Stimulated activated CD8-positive, alpha-beta memory T cell treated with anti-CD3 and anti-CD28 coated beads, Interleukin-15, amount 100 ng/mL, for 24 hours (primary cell): ENCODE results near the gene TRUB2.
"Not testable (repeated sequence)": the region's sequence is repeated elsewhere in the genome, so short reads cannot be mapped to it uniquely, and the experiment has no call there.

Source experiments
- DNase-seq: peaks from one replicate; pipeline ENCODE4 v3.0.0-alpha.2; 2020; ENCODE audit warnings: low read depth

Gene TRUB2

DNA sequence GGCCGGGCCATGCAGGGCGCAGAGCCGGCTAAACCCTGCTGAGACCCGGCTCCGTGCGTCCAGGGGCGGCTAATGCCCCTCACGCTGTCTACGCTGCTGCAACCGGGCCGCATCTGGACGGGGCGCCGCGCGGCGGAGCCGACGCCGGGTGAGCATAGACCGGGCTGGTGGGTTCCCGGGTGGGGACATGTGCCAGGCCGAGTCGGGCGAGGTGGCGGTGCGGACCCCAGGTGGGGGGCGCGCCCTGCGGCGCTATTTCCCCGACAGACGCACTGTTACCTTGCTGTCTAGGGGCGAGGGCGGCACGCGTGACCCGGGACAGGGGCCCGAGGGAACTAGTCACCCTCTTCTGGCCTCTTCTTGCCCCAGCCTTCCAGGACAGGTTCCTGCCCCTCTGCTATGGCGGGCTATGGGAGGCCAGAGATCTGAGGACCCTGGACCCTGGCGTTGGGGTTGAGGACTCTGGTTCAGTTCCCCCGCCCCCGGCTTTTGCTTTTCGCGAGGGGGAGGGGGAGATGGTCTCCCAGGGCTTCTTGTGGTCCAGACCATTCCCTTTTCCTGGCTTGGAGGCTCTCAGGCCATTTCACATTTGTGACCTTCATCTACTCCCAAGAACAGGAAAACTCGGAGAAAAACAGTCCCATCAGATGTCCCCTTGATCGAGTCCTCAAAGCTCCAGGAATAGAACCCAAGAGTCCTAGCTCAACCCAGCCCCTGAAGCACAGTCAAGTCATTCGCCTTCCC, 18.6 kb upstream of the TRUB2 start:
- DNase-seq, result no peak

DNA sequence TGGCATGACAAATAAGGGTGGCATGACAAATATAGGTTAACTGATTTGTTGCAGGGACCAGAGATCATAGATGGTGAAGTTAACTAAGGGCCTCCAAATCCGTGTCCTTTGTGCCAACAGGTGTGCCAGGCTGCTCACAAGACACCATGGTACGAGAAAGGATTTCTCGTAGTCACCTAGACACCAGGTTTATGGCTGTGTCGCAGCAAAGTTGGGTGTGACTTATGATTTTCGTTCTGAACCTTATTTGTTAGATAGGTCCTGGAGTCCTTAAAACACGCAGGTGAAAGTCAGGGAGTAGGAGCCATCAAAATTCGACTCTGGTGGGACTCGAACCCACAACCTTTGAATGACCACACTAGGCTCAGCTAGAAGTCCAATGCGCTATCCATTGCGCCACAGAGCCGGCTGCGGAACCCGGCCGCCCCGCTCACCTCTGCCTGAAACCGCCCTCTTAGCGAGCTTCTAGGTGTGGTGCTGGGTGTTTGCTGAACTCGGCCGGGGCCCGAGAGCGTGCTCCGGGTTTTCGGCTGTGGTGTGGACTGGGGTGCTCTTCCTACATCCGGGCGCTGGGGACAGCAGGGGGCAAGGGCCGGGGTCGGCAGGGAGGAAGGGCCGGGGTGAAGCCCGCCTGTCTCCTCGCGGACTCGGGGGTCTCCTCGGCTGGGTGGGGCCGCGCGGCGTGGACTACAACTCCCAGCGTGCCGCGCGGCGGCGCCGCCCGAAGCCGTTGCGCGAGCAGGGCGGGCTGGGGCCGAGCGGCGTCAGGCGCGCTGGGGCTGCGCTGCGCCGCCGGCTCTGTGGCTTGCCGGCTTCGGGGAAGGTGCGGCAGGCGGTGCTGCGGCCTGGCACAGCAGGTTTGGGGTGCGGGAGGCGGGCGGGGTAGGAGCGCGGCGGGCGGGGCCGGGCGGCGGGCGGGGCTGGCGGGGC, 17.8 kb upstream of the TRUB2 start, which contains the start of gene SLC27A4:
Gene SLC27A4, plus strand, starts transcription at position 767 of the 930 bp plus-strand sequence. CDS start 2,606 bp downstream, outside the sequence.
- peak; percentile 55 for DNase-seq

- not testable (repeated sequence) for DNase-seq
Measured at GRCh38 chr9:128338852-128339614, 16.8 kb upstream of the TRUB2 start.

- no peak for DNase-seq
Measured at GRCh38 chr9:128337936-128338335, 15.7 kb upstream of the TRUB2 start.

GRCh38 chr9:128335914-128336313, 13.7 kb upstream of the TRUB2 start:
- DNase-seq, result no peak

DNA sequence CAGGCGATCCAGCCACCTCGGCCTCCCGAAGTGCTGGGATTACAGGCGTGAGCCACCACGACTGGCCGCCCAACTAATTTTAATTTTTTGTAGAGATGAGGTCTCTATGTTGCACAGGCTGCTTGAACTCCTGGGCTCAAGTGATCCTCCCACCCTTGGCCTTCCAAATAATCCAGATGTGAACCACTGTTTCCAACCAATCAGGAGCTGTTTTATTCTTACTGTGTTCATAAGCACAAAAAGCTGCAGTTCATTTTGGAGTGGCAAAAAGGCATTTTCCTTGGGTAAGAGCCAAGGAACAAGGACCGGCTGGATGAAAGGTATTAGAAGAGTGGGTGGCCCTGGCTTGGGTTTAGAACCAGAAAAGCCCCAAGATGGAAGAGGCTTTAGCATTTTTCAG, 12.9 kb upstream of the TRUB2 start:
- DNase-seq, result no peak

DNA sequence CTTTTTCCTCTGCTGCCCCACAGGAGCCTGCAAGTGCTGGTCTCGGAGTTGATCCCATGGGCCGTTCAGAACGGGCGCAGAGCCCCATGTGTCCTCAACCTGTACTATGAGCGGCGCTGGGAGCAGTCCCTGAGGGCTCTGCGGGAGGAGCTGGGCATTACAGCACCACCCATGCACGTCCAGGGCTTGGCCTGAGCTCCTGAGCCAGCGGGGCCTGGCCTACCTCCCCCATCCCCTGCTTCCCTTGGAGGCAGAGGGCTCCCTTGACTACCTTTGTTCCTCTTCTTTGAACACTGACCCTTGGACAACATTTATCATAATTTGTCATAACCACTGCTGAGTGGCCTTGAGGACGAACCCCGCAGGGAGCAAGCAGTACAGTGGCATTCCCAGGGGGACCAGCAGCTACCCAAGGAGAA, 11.2 kb upstream of the TRUB2 start:
- no peak for DNase-seq

DNA sequence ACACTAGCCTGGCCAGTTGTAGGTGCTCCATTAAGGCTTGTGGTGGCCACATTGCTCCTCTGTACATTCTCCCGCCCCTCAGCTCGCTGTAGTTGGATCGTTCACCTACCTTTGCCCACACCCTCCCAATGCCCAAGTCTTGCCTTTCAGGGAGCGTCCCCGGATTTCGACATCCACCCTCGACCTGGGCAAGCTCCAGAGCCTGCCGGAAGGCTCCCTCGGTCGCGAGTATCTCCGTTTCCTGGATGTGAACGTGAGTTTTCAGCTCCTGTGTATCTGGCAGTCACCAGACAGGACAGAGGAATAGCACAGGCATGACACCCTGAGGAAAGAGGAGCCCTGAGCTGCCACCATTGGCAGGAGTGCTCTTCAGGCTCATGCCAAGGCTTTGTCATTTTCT, 3.4 kb upstream of the TRUB2 start:
- no peak for DNase-seq

- DNase-seq, result no peak
Measured at GRCh38 chr9:128324401-128324800, 2.2 kb upstream of the TRUB2 start.

DNA sequence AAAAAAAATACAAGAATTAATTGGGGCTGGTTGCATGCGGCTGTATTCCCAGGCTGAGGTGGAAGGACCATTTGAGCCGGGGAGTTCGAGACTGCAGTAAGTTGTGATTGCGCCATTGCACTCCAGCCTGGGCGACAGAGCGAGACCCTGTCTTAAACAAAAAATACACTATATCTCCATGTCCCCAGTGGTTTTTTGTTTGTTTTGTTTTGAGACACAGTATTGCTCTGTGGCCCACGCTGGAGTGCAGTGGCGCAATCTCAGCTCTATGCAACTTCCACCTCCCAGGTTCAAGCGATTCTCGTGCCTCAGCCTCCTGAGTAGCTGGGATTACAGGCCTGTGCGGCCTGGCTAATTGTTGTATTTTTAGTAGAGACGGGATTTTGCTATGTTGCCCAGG, 1.5 kb upstream of the TRUB2 start:
- no peak for DNase-seq

- DNase-seq, result no peak
Measured at GRCh38 chr9:128323212-128323730, 1.0 kb upstream of the TRUB2 start.

- no peak for DNase-seq
Measured at GRCh38 chr9:128321879-128322403, 306 bp downstream of the TRUB2 start.

DNA sequence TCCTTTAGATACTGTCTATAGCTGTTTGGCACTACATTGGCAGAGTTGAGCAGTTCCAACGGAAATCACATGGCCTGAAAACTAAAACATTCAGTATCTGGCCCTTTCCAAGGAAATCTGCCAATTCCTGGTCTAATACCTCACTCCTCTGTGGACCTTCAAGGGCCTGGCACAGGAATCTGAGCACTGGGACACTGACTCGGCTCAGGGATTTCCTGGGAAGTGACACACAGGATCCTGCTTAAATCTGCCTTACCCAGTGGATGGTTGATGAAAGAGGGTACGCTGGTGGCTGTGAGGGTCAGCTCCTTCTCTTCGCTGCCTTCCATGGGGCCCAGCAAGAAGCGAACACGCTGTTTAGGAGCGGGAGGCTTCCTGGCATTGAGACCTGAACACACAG, 904 bp downstream of the TRUB2 start:
- DNase-seq, result no peak

GRCh38 chr9:128317629-128318028, 4.6 kb downstream of the TRUB2 start:
- no peak for DNase-seq

DNA sequence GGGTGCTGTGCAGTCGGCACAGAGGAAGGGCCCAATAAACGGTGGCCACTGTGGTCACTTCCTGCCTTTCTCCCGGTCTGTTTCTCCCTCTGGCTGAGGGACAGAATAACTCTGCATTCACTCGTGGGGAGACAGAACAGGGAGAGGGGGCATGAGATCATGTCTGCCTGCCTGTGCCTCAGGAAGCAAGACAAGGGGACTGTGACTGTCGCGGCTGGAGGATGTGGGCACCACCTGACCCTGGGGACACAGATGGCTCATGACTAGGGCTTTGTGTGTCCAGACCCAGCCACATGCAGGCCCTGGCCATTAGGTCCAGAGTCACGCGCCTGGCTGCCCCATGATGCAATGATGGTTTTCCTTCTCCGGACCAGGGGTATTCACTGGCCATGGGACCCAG, 5.8 kb downstream of the TRUB2 start:
- DNase-seq, result no peak

DNA sequence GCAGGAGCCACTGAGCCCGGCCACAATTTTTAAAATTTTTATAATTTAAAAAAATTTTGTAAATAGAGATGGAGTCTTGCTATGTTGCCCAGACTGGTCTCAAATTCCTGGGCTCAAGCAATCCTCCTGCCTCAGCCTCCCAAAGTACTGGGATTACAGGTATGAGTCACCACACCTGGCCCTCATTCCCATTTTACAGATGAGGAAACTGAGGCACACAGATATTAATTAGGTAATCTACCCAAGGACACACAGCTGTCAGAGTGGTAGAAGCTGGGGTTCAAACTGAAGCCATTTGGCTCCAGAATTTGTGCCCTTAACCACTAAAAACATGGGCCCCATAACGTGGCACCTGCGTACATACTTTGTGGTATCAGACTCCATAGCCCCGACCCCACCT, 7.5 kb downstream of the TRUB2 start:
- DNase-seq, result no peak

DNA sequence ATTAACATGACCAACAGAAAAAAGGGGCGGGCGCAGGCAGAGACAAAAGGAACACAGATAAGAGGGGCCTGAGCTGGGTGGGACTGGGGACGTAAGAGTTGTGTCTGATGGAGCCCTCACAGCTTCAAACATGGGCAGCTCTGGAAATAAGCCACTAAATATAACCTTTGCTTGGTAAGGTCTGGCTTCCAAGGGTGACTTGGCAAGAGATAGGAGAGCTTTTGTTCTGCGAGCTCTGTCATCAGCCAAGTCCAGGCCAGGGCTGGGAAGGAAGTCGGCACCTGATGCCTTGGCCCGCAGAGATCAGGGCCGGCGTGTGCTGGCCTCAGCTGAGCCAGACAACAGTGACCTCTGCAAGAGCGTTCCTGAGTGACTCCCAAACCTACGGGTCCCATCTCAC, 11.8 kb downstream of the TRUB2 start:
- DNase-seq, result no peak

DNA sequence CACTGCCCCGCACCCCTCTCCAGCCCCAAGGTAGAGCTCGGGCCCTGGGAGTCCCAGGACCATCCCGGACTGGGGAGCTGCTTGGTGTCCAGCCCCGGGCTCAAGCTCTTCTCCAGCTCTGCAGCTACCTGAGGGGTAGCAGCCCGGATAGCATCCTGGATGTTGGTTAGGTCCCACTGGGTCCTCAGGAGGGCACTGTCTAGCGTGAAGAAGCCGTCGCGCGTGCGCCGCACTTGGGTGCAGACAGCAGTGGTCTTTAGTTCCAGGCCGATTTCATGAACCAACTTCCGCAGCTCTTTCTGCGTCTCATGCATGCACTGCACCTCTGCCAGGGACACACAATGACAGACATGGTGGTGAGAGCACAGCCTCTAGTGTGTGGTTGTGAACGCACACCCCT, 12.7 kb downstream of the TRUB2 start:
- DNase-seq, result no peak

DNA sequence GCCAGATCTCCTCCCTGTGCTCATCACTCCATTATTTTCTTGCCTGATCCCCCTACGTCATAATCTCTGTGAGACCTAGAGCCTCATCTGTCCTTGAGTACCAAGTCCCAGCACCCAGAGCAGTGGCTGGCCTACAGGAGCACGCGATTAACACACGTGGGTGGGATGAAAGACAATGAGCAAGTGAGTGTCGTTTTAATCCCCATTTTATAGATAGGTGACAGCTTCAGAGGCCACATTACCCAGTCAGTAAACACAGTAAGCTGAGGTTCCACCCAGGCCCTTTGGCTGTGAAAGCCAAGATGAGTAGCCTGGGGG, 17.3 kb downstream of the TRUB2 start:
- DNase-seq, result no peak

DNA sequence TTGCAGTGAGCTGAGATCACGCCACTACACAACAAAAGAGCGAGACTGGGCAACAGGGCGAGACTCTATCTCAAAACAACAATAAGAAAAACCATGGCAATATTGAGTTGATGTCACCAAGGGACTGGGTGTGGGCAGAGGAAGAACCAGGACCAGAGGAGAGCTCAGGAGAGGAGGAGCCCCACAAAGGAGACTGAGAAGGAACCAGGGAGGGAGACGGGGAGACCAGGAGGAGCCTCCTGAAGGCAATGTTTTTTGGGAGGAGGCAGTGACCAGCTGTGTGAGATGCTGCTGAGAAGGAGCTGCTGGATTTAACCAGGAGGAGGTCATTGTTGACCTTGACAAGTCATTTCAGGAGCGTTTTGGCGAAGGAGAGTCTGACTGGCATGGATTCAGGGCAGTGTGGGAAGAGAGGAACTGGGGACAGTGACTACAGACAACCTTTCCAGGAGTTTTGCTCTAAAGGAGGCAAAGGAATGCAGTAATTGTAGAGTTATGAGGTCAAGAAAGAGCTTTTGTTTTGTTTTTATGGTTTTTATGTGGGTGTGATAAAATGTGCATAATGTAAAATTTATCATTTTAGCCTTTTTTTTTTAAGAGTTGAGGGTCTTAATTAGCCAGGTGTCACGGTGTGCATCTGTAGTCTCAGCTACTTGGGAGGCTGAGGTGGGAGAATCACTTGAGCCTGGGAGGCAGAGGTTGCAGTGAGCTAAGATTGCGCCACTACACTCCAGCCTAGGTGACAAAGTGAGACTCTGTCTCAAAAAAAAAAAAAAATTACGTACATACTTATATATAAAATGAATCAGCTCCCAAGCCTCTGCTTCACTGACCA, 17.9 kb downstream of the TRUB2 start:
- no peak for DNase-seq
